Large intestine (tissue), 3 donors: ENCODE data around the gene UBE2K. TPM values are rescaled to one million over a fixed set of nuclear protein-coding genes. Genes with fewer than 3 reads are reported as not detected.
"Not testable (repeated sequence)": the region's sequence is repeated elsewhere in the genome, so short reads cannot be mapped to it uniquely, and the experiment has no call there.

Experiments used
- DNase-seq, 2 donors: peaks; one replicate each; pipeline versions ENCODE4 v3.0.0 to v3.0.0-alpha.2; 2013
- H3K27ac ChIP-seq: one replicate; pipeline ENCODE4 v1.5.1; 2013; ENCODE audit warnings: low read length
- H3K27me3 ChIP-seq: 2 replicates; pipeline ENCODE4 v1.6.1; 2013; ENCODE audit warnings: low read length; ENCODE audit not compliant: control insufficient read depth, insufficient read depth
- H3K36me3 ChIP-seq: 2 replicates; pipeline ENCODE4 v1.6.1; 2013; ENCODE audit warnings: low read length; ENCODE audit not compliant: control insufficient read depth, insufficient read depth
- H3K4me1 ChIP-seq: one replicate; pipeline ENCODE4 v1.6.1; 2013; ENCODE audit warnings: low read length; ENCODE audit not compliant: control insufficient read depth, insufficient read depth
- H3K4me3 ChIP-seq: one replicate; pipeline ENCODE4 v1.5.1; 2013; ENCODE audit warnings: low read length
- H3K9me3 ChIP-seq: one replicate; pipeline ENCODE4 v1.6.1; 2013; ENCODE audit warnings: mild to moderate bottlenecking, low read depth, low read length, moderate library complexity; ENCODE audit not compliant: control insufficient read depth
- WGBS: methylation state at CpG from one replicate; pipeline ENCODE4 v1.1.5; 2013; ENCODE audit warnings: low lambda C conversion rate; ENCODE audit not compliant: insufficient coverage; 5-methylcytosine and 5-hydroxymethylcytosine counted together
- polyA plus RNA-seq: library from polyadenylated mRNA; unstranded; fragments of 120-200 nt; gene quantifications from one replicate; pipeline ENCODE4 v1.2.1, GENCODE V29; 2013

Gene UBE2K
- polyA plus RNA-seq, 1 donor, result 55.5 TPM

DNA sequence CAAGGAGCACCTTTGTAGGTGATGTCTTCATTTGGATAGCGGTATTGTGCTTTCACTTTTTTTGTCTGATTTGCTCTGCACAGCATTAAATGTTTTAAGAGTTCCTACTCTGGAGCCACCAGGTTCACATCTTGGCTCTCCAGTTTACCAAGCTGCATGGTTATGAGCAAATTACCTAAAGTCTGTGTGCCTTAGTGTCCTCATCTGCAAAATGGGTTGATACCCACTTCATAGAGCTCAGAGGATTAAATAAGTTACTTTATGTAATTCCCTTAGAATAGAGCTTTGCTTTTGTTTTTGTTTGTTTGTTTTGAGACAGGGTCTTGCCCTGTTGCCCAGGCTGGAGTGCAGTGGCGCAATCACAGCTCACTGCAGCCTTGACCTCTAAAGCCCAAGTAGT, 58.2 kb downstream of the UBE2K start:
- peaks cover 29% of the 10 kb centered on the region for H3K36me3 ChIP-seq

DNA sequence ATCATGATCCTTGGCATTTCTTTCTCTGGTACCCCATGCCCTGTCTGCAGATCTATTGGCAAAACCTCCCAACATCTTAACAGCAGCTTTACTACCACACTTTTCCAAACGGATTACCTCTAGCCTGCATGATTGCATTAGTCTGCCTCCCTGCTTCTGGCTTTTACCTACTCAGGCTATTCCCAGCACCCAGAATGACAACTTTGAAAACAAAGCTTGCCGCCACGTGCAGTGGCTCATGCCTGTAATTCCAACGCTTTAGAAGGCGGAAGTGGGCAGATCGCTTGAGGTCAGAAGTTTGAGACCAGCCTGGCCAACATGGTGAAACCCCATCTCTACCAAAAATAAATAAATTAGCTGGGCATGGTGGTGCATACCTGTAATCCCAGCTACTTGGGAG, 60.2 kb downstream of the UBE2K start:
- Histone ChIP-seq H3K9me3 (no peaks in the 10 kb centered on the region), H3K27me3 (no peaks in the 10 kb centered on the region), H3K27ac (no peak overlapping the region), H3K36me3 (peaks cover 27% of the 10 kb centered on the region), H3K4me3 (no peak overlapping the region), H3K4me1 (no peaks in the 10 kb centered on the region)
- no CpG with 5 or more reads among the region's 6 CpGs for WGBS
- no peak for DNase-seq

More for the DNA sequence above, 58.2 kb downstream of the UBE2K start:
- no peak overlapping the region for H3K27ac ChIP-seq
- H3K4me3 ChIP-seq, result no peak overlapping the region
- no peaks in the 10 kb centered on the region for H3K9me3 ChIP-seq
- no peak for DNase-seq
- no peaks in the 10 kb centered on the region for H3K27me3 ChIP-seq
- H3K4me1 ChIP-seq, result no peaks in the 10 kb centered on the region
- WGBS, result no CpG with 5 or more reads among the region's 2 CpGs

DNA sequence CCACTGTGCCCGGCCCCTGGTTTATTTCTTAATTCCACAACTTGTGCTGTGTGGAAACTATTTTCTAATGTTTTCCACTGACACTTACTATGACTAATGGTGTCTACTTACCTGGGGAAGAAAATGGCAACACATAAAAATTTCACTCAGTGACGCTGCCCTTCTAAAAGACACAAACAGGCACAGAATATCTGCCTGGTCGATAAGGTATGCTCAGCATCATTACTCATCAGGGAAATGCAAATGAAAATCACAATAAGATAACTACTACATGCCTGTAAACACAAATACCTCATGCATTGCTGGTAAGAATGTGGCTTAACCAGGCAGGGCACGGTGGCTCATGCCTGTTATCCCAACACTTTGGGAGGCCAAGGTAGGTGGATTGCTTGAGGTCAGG, 61.6 kb downstream of the UBE2K start:
- peaks cover 39% of the 10 kb centered on the region for H3K36me3 ChIP-seq
- H3K9me3 ChIP-seq, result no peaks in the 10 kb centered on the region
- no peaks in the 10 kb centered on the region for H3K4me1 ChIP-seq
- no peak for DNase-seq
- no peak overlapping the region for H3K27ac ChIP-seq
- WGBS, result no CpG with 5 or more reads among the region's 4 CpGs
- no peak overlapping the region for H3K4me3 ChIP-seq
- H3K27me3 ChIP-seq, result no peaks in the 10 kb centered on the region

GRCh38 chr4:39761005-39761667, 63.2 kb downstream of the UBE2K start:
- WGBS, result 100% methylated on average over 1 of the region's 4 CpGs
- DNase-seq, result peak in 1 of 2 donors; percentile 8
- Histone ChIP-seq H3K36me3 (peaks cover 43% of the 10 kb centered on the region), H3K27me3 (no peaks in the 10 kb centered on the region), H3K4me1 (no peaks in the 10 kb centered on the region), H3K9me3 (no peaks in the 10 kb centered on the region), H3K27ac (no peak overlapping the region), H3K4me3 (no peak overlapping the region)

GRCh38 chr4:39763714-39764572, 66.0 kb downstream of the UBE2K start:
- no peak for DNase-seq
- no peaks in the 10 kb centered on the region for H3K27me3 ChIP-seq
- H3K9me3 ChIP-seq, result no peaks in the 10 kb centered on the region
- 100% methylated on average over 1 of the region's 9 CpGs for WGBS
- no peaks in the 10 kb centered on the region for H3K4me1 ChIP-seq
- no peak overlapping the region for H3K27ac ChIP-seq
- H3K4me3 ChIP-seq, result no peak overlapping the region
- peaks cover 44% of the 10 kb centered on the region for H3K36me3 ChIP-seq

DNA sequence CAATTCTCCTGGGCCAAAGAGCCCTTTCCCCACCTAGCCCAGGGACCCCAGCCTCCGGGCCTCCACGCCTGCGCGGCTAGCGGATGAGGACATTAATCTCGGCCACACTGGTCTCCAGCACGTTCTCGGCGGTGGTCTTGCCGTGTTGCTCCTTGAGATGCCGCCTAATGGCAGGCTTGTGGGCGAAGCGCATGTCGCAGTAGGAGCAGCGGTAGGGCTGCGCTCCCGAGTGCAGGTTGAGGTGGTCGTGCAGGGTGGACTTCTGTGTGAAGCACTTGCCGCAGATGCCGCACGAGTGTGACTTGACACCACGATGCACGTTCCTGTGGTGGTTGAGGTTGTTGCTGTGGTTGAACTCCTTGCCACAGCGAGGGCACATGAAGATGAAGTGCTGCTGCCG, 72.1 kb downstream of the UBE2K start:
- Histone ChIP-seq H3K4me3 (no peak overlapping the region), H3K9me3 (no peaks in the 10 kb centered on the region), H3K36me3 (peaks cover 42% of the 10 kb centered on the region), H3K27me3 (no peaks in the 10 kb centered on the region), H3K4me1 (no peaks in the 10 kb centered on the region), H3K27ac (no peak overlapping the region)
- no CpG with 5 or more reads among the region's 25 CpGs for WGBS
- DNase-seq, result no peak

GRCh38 chr4:39770471-39770870, 72.5 kb downstream of the UBE2K start:
- no peaks in the 10 kb centered on the region for H3K9me3 ChIP-seq
- DNase-seq, result no peak
- no peak overlapping the region for H3K27ac ChIP-seq
- H3K4me3 ChIP-seq, result no peak overlapping the region
- peaks cover 44% of the 10 kb centered on the region for H3K36me3 ChIP-seq
- H3K27me3 ChIP-seq, result no peaks in the 10 kb centered on the region
- no CpG with 5 or more reads among the region's 19 CpGs for WGBS
- no peaks in the 10 kb centered on the region for H3K4me1 ChIP-seq

DNA sequence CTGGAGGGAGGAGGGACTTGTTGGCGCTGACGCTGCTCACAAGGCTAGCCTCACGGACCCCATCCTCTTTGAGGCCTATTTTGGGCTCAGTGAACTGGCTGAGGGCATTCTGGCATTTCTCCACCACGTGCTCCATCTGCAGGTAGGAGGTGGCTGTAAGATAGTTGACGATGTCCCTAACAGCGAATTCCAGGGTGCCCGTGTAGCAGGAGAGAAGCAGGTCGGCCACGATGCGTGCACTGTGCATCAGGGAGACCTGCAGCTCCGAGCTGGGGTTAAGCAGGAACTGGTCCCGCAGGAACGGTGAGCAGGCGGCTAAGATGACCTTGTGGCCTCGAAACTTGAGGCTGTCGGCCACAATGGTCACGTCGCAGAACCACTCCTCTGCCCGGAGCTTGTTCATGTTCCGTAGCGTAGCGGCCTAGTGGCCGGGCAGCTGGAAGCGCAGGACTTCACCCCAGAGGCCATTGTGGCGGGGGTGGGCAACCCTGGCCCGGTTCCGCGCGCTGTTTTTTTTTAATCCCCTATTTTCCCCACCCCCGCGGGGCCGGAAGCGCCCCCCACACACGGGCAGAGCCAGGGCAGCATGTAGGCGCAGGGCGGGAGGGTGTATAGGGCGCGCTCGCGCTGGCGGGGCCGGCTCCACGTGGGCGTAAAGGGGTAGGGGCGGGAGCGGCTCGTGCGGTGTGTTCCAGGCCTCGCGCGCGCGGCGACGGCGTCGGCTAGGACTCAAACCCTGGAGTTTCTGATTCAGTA, 73.2 kb downstream of the UBE2K start:
- WGBS, result no CpG with 5 or more reads among the region's 57 CpGs
- Histone ChIP-seq H3K27ac (no peak overlapping the region), H3K4me3 (no peak overlapping the region), H3K27me3 (no peaks in the 10 kb centered on the region), H3K4me1 (no peaks in the 10 kb centered on the region), H3K9me3 (no peaks in the 10 kb centered on the region), H3K36me3 (peaks cover 45% of the 10 kb centered on the region)
- no peak for DNase-seq

- not testable (repeated sequence) for H3K4me1 ChIP-seq, H3K27ac ChIP-seq, DNase-seq, H3K4me3 ChIP-seq, H3K9me3 ChIP-seq, H3K27me3 ChIP-seq
- WGBS, result no CpG with 5 or more reads among the region's 2 CpGs
- H3K36me3 ChIP-seq, result peaks cover 16% of the 10 kb centered on the region
Measured at GRCh38 chr4:39781988-39782387, 84.1 kb downstream of the UBE2K start.

DNA sequence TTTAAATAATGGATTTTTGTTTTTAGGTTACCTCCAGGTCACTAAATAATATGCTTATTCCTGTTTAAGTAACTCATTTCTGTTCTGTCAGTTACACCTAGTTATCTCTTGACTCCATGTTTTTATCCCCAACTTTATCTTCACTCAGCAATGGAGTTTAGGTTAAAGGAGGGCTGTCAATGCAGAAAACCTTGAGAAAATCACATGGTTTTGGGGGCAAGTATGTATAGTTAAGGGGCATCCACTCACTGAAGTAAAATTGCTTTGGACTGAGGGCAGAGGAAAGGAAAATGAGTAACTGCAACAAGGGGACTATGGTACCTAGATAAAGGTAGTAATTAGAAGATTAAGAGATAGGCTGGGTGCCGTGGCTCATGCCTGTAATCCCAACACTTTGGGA, 87.1 kb downstream of the UBE2K start:
- H3K27me3 ChIP-seq, result no peaks in the 10 kb centered on the region
- DNase-seq, result no peak
- H3K9me3 ChIP-seq, result no peaks in the 10 kb centered on the region
- WGBS, result no CpG with 5 or more reads among the region's 1 CpG
- H3K27ac ChIP-seq, result no peak overlapping the region
- H3K4me3 ChIP-seq, result no peak overlapping the region
- H3K4me1 ChIP-seq, result no peaks in the 10 kb centered on the region
- no peaks in the 10 kb centered on the region for H3K36me3 ChIP-seq
